HCT116 (cell line): Measurements from ENCODE around the gene PACSIN2. TPM values are rescaled to one million over a fixed set of nuclear protein-coding genes. Genes with fewer than 3 reads are reported as not detected.

Experiments used
- ATAC-seq: fragments of 200-7000 bp; cut with Tn5 transposase; 2 replicates; pipeline ENCODE4 v1.9.1; 2020; ENCODE audit warnings: mild to moderate bottlenecking, moderate library complexity
- BruUV-seq: library from RNA; stranded (reverse); fragments of 400-500 nt; replicated peaks from 2 replicates; lab custom pipeline; 2021; lab: Mats Ljungman, UMichigan
- CTCF ChIA-PET: fragments of 300-600 bp; sonication (Branson Sonifier 250); formaldehyde crosslinking; loops from one replicate; lab custom pipeline; 2021; ENCODE audit warnings: antibody characterized with exemption; lab: Charles Lee
- POLR2A ChIA-PET: fragments of 300-600, 350-600 bp; sonication (Branson Sonifier 250); formaldehyde crosslinking; loops from one replicate; lab custom pipeline; 2021; ENCODE audit warnings: antibody characterized with exemption; lab: Charles Lee
- RAD21 ChIA-PET, 2 experiments: fragments of 300-600 bp; sonication (Branson Sonifier 250); formaldehyde crosslinking; loops; one replicate each; lab custom pipeline; 2023; ENCODE audit warnings: low total read pairs in 2 of 2; ENCODE audit not compliant: uncharacterized antibody in 2 of 2, unreplicated experiment in 2 of 2, low non-redundant PET in 1 of 2; lab: Charles Lee
- DNase-seq: peaks from one replicate; pipeline ENCODE4 v3.0.0-alpha.2; 2010; ENCODE audit warnings: low read depth, low spot score
- H2AFZ ChIP-seq: fragments of 200-600 bp; shearing (Covaris generic), sonication (generic); 2 replicates; pipeline ENCODE4 v1.6.1; 2017; ENCODE audit warnings: low read depth, mixed run types, mixed read lengths, antibody characterized with exemption, low read length; ENCODE audit not compliant: poor library complexity, severe bottlenecking
- H3K27ac ChIP-seq: 2 replicates; pipeline ENCODE4 v1.5.1; 2012; ENCODE audit warnings: low read depth, low read length
- H3K27me3 ChIP-seq: fragments of 200-600 bp; sonication (generic); 2 replicates; pipeline ENCODE4 v1.6.1; 2016; ENCODE audit warnings: mixed run types, low read length, mixed read lengths; ENCODE audit not compliant: insufficient read depth
- H3K36me3 ChIP-seq, 2 experiments: fragments of 200-500 bp in 1 of 2; fragments of 200-600 bp in 1 of 2; sonication (Bioruptor generic) in 1 of 2; sonication (generic) in 1 of 2; 2 replicates each; pipeline versions ENCODE4 v1.5.1 to v1.6.1; 2014 to 2016; ENCODE audit warnings: low read length in 2 of 2, inconsistent platforms in 1 of 2, mixed read lengths in 1 of 2, mixed run types in 1 of 2; ENCODE audit not compliant: insufficient read depth in 2 of 2, control insufficient read depth in 1 of 2
- H3K4me1 ChIP-seq, 2 experiments: fragments of 200-600 bp in 1 of 2; sonication (generic) in 1 of 2; 2 replicates each; pipeline versions ENCODE4 v1.5.1 to v1.6.1; 2012 to 2017; ENCODE audit warnings: low read length in 2 of 2, inconsistent platforms in 1 of 2, mild to moderate bottlenecking in 1 of 2, mixed read lengths in 1 of 2, mixed run types in 1 of 2, moderate library complexity in 1 of 2; ENCODE audit not compliant: insufficient read depth in 2 of 2, control insufficient read depth in 1 of 2
- H3K4me2 ChIP-seq: fragments of 200-600 bp; sonication (generic); 2 replicates; pipeline ENCODE4 v1.6.1; 2017; ENCODE audit warnings: mixed run types, low read length, mixed read lengths
- H3K4me3 ChIP-seq, 2 experiments: fragments of 200-600 bp in 1 of 2; sonication (generic) in 1 of 2; replicated peaks in 1 of 2; 2 replicates each; pipeline ENCODE4 v1.5.1; 2011 to 2016; ENCODE audit warnings: low read length in 2 of 2, control low read depth in 1 of 2, low read depth in 1 of 2, mild to moderate bottlenecking in 1 of 2, mixed read lengths in 1 of 2, mixed run types in 1 of 2
- H3K79me2 ChIP-seq: fragments of 200-600 bp; sonication (generic); 2 replicates; pipeline ENCODE4 v1.6.1; 2017; ENCODE audit warnings: mild to moderate bottlenecking, mixed run types, low read length, moderate library complexity, mixed read lengths; ENCODE audit not compliant: insufficient read depth
- H3K9ac ChIP-seq: fragments of 200-600 bp; sonication (generic); 2 replicates; pipeline ENCODE4 v1.6.1; 2016; ENCODE audit warnings: low read length, mixed read lengths
- H3K9me2 ChIP-seq: fragments of 200-600 bp; sonication (generic), shearing (Covaris generic); 2 replicates; pipeline ENCODE4 v1.6.1; 2017; ENCODE audit warnings: mixed run types, mild to moderate bottlenecking, moderate library complexity; ENCODE audit not compliant: insufficient read depth
- H3K9me3 ChIP-seq, 2 experiments: fragments of 200-500 bp in 1 of 2; fragments of 200-600 bp in 1 of 2; sonication (Bioruptor generic) in 1 of 2; sonication (generic) in 1 of 2; 2 replicates each; pipeline ENCODE4 v1.6.1; 2014 to 2017; ENCODE audit warnings: low read length in 2 of 2, mixed read lengths in 2 of 2, inconsistent platforms in 1 of 2, low read depth in 1 of 2, mild to moderate bottlenecking in 1 of 2, mixed run types in 1 of 2, moderate library complexity in 1 of 2; ENCODE audit not compliant: control insufficient read depth in 1 of 2, insufficient read depth in 1 of 2
- H4K20me1 ChIP-seq: fragments of 200-600 bp; sonication (generic), shearing (Covaris generic); 2 replicates; pipeline ENCODE4 v1.6.1; 2017; ENCODE audit warnings: mixed run types, mild to moderate bottlenecking, moderate library complexity; ENCODE audit not compliant: insufficient read depth
- CBX3 ChIP-seq: IDR thresholded peaks from 2 replicates; pipeline ENCODE4 v1.6.1; 2012; ENCODE audit warnings: low read depth
- RAD21 ChIP-seq: IDR thresholded peaks from 2 replicates; pipeline ENCODE4 v1.6.1; 2012; ENCODE audit warnings: low read depth, mild to moderate bottlenecking
- SIN3A ChIP-seq: IDR thresholded peaks from 2 replicates; pipeline ENCODE4 v1.6.1; 2012; ENCODE audit warnings: low read depth
- YY1 ChIP-seq: IDR thresholded peaks from 2 replicates; pipeline ENCODE4 v1.6.1; 2011; ENCODE audit warnings: low read length, low read depth, moderate library complexity, mild to moderate bottlenecking; ENCODE audit not compliant: insufficient replicate concordance; ENCODE audit errors: extremely low read depth
- intact Hi-C: fragments of 100-400 bp; cut with micrococcal nuclease; formaldehyde crosslinking; loops from 2 replicates; pipeline ENCODE4 v1.10.0; 2022
- total RNA-seq: library from RNA; stranded (reverse); gene quantifications from one replicate; pipeline ENCODE4 v1.2.1, GENCODE V29; 2021; ENCODE audit not compliant: unreplicated experiment
- TF ChIP-seq, protein P1 (sequence below), 3 experiments: fragments of 200-600 bp in 1 of 3; sonication (generic) in 1 of 3; IDR thresholded peaks in 2 of 3; conservative IDR thresholded peaks in 1 of 3; 2 replicates each; pipeline ENCODE4 v1.5.1; 2012 to 2017; ENCODE audit warnings: low read depth in 2 of 3, low read length in 2 of 3, antibody characterized with exemption in 1 of 3, borderline replicate concordance in 1 of 3, control low read depth in 1 of 3, mild to moderate bottlenecking in 1 of 3, mixed read lengths in 1 of 3, mixed run types in 1 of 3, moderate library complexity in 1 of 3; ENCODE audit not compliant: insufficient read depth in 1 of 3
- TF ChIP-seq, protein P2 (sequence below): IDR thresholded peaks from 2 replicates; pipeline ENCODE4 v1.6.1; 2012; ENCODE audit warnings: low read depth

The PACSIN2 gene
- total RNA-seq, 1 experiment from 2014 or later, result 48.2 TPM

DNA sequence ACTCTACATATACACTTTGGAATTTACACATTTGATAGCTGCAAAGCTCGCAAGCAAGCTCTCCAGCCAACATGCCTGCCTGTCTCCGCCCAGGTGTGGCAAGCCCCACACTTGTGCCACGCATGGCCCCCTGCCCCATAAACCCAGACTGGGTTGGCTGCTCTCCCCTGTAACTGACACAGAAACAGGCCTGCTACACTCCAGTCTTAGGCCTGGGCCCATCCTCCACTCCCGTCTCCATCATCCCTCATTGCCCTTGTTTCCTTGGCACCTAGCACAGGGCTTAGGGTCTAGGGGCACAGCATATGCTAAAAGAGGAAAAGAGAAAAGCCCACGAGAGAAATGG, 41.4 kb downstream of the PACSIN2 start:
- Histone ChIP-seq H3K9me2 (no peaks in the 10 kb centered on the region), H3K27ac (no peak overlapping the region), H3K4me1 (peaks cover 23 to 34% of the 10 kb centered on the region in 2 experiments), H3K9ac (no peak overlapping the region), H3K36me3 (no peaks in the 10 kb centered on the region), H3K4me3 (no peak overlapping the region), H3K9me3 (no peaks in the 10 kb centered on the region), H3K4me2 (no peak overlapping the region), H2AFZ (no peak overlapping the region), H3K27me3 (no peaks in the 10 kb centered on the region), H4K20me1 (peaks cover 5% of the 10 kb centered on the region; the same call in 1 of the 2 replicates), H3K79me2 (peaks cover 74% of the 10 kb centered on the region)
- ATAC-seq (no peak), DNase-seq (no peak)
- ChIA-PET RAD21 (no interaction called here), POLR2A (no interaction called here), CTCF (no interaction called here)
- TF ChIP-seq YY1, result no peak
- TF ChIP-seq, protein P1, sequence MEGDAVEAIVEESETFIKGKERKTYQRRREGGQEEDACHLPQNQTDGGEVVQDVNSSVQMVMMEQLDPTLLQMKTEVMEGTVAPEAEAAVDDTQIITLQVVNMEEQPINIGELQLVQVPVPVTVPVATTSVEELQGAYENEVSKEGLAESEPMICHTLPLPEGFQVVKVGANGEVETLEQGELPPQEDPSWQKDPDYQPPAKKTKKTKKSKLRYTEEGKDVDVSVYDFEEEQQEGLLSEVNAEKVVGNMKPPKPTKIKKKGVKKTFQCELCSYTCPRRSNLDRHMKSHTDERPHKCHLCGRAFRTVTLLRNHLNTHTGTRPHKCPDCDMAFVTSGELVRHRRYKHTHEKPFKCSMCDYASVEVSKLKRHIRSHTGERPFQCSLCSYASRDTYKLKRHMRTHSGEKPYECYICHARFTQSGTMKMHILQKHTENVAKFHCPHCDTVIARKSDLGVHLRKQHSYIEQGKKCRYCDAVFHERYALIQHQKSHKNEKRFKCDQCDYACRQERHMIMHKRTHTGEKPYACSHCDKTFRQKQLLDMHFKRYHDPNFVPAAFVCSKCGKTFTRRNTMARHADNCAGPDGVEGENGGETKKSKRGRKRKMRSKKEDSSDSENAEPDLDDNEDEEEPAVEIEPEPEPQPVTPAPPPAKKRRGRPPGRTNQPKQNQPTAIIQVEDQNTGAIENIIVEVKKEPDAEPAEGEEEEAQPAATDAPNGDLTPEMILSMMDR (IDR thresholded peaks at IDR 0.05 in 2 of 3, conservative IDR thresholded peaks at IDR 0.05 in 1 of 3; ENCODE audit: borderline replicate concordance in 1 of 3, insufficient read depth in 1 of 3, low read depth in 2 of 3, low read length in 2 of 3), result no peak
- TF ChIP-seq, protein P2, sequence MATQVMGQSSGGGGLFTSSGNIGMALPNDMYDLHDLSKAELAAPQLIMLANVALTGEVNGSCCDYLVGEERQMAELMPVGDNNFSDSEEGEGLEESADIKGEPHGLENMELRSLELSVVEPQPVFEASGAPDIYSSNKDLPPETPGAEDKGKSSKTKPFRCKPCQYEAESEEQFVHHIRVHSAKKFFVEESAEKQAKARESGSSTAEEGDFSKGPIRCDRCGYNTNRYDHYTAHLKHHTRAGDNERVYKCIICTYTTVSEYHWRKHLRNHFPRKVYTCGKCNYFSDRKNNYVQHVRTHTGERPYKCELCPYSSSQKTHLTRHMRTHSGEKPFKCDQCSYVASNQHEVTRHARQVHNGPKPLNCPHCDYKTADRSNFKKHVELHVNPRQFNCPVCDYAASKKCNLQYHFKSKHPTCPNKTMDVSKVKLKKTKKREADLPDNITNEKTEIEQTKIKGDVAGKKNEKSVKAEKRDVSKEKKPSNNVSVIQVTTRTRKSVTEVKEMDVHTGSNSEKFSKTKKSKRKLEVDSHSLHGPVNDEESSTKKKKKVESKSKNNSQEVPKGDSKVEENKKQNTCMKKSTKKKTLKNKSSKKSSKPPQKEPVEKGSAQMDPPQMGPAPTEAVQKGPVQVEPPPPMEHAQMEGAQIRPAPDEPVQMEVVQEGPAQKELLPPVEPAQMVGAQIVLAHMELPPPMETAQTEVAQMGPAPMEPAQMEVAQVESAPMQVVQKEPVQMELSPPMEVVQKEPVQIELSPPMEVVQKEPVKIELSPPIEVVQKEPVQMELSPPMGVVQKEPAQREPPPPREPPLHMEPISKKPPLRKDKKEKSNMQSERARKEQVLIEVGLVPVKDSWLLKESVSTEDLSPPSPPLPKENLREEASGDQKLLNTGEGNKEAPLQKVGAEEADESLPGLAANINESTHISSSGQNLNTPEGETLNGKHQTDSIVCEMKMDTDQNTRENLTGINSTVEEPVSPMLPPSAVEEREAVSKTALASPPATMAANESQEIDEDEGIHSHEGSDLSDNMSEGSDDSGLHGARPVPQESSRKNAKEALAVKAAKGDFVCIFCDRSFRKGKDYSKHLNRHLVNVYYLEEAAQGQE, result no peak
- no peak for TF ChIP-seq SIN3A
- TF ChIP-seq RAD21, result no peak
- no peak for TF ChIP-seq CBX3
- BruUV-seq, result no TSS peak
- intact Hi-C loops, result no loop called here
